NCI-H526 (cell line): ENCODE measurements around the gene CDHR3.
A peak's percentile ranks its signal among the peaks of the same experiment; 100 is the strongest.
"Not testable (repeated sequence)": the region's sequence is repeated elsewhere in the genome, so short reads cannot be mapped to it uniquely, and the experiment has no call there.

ENCODE experiments used
- DNase-seq, 2 experiments: peaks; one replicate each; lab custom pipeline; 2025; lab: John Stamatoyannopoulos, UW

The CDHR3 gene

GRCh38 chr7:106001196-106001595, 38.1 kb downstream of the CDHR3 start:
- DNase-seq, result no peak

GRCh38 chr7:106001886-106002285, 38.8 kb downstream of the CDHR3 start:
- peak; percentile 45 to 62 for DNase-seq

- no peak for DNase-seq
These were observed 40.5 kb downstream of the CDHR3 start for GRCh38 chr7:106003525-106004064.

GRCh38 chr7:106006906-106007305, 43.8 kb downstream of the CDHR3 start:
- no peak for DNase-seq

GRCh38 chr7:106007796-106008195, 44.7 kb downstream of the CDHR3 start:
- not testable (repeated sequence) for DNase-seq

GRCh38 chr7:106009503-106010226, 46.6 kb downstream of the CDHR3 start:
- DNase-seq, result peak; percentile 86 to 95

GRCh38 chr7:106010331-106010730, 47.3 kb downstream of the CDHR3 start:
- peak; percentile 44 to 71 for DNase-seq

GRCh38 chr7:106010866-106011265, 47.8 kb downstream of the CDHR3 start:
- no peak for DNase-seq

- DNase-seq, result no peak
These were observed 49.1 kb downstream of the CDHR3 start for GRCh38 chr7:106012184-106012583.

GRCh38 chr7:106012935-106013439, 49.9 kb downstream of the CDHR3 start:
- no peak for DNase-seq

GRCh38 chr7:106015381-106016218, 52.5 kb downstream of the CDHR3 start:
- no peak for DNase-seq

GRCh38 chr7:106016331-106016730, 53.3 kb downstream of the CDHR3 start:
- no peak for DNase-seq

- no peak for DNase-seq
These were observed 54.6 kb downstream of the CDHR3 start for GRCh38 chr7:106017657-106018056.

- DNase-seq, result no peak
These were observed 55.8 kb downstream of the CDHR3 start for GRCh38 chr7:106018566-106019469.

GRCh38 chr7:106019470-106019820, 56.4 kb downstream of the CDHR3 start:
- no peak for DNase-seq

GRCh38 chr7:106021151-106022067, 58.3 kb downstream of the CDHR3 start:
- no peak for DNase-seq

GRCh38 chr7:106022193-106022821, 59.2 kb downstream of the CDHR3 start:
- DNase-seq, result peak; percentile 52 to 79

GRCh38 chr7:106023369-106024322, 60.6 kb downstream of the CDHR3 start:
- no peak for DNase-seq

GRCh38 chr7:106026101-106026500, 63.0 kb downstream of the CDHR3 start:
- DNase-seq, result no peak
